HuH-7.5 (cell line): Measurements from ENCODE around the gene IL18RAP.

ENCODE experiments used
- DNase-seq: peaks from one replicate; pipeline ENCODE4 v3.0.0; 2011; ENCODE audit warnings: low spot score

Gene IL18RAP

GRCh38 chr2:102423368-102423767, 408 bp downstream of the IL18RAP start:
- no peak for DNase-seq

GRCh38 chr2:102424754-102425153, 1.8 kb downstream of the IL18RAP start:
- DNase-seq: no peak

- DNase-seq: no peak
Measured at GRCh38 chr2:102425441-102426132, 2.6 kb downstream of the IL18RAP start.

GRCh38 chr2:102427249-102427648, 4.3 kb downstream of the IL18RAP start:
- no peak for DNase-seq

GRCh38 chr2:102428573-102428972, 5.6 kb downstream of the IL18RAP start:
- DNase-seq: no peak

GRCh38 chr2:102432386-102432785, 9.4 kb downstream of the IL18RAP start:
- no peak for DNase-seq

GRCh38 chr2:102433973-102434654, 11.2 kb downstream of the IL18RAP start:
- DNase-seq: no peak

- DNase-seq: no peak
Measured at GRCh38 chr2:102434655-102435381, 11.9 kb downstream of the IL18RAP start.

- DNase-seq: no peak
Measured at GRCh38 chr2:102435741-102436140, 12.8 kb downstream of the IL18RAP start.

GRCh38 chr2:102436323-102436722, 13.4 kb downstream of the IL18RAP start:
- DNase-seq: no peak

- no peak for DNase-seq
Measured at GRCh38 chr2:102437122-102437521, 14.2 kb downstream of the IL18RAP start.

- DNase-seq: no peak
Measured at GRCh38 chr2:102438111-102438510, 15.2 kb downstream of the IL18RAP start.

GRCh38 chr2:102438578-102438977, 15.6 kb downstream of the IL18RAP start:
- DNase-seq: no peak

- no peak for DNase-seq
Measured at GRCh38 chr2:102439065-102439695, 16.2 kb downstream of the IL18RAP start.

- DNase-seq: no peak
Measured at GRCh38 chr2:102442967-102443828, 20.2 kb downstream of the IL18RAP start.

- no peak for DNase-seq
Measured at GRCh38 chr2:102444233-102444632, 21.3 kb downstream of the IL18RAP start.

- no peak for DNase-seq
Measured at GRCh38 chr2:102446936-102447335, 24.0 kb downstream of the IL18RAP start.

GRCh38 chr2:102449370-102449974, 26.5 kb downstream of the IL18RAP start:
- no peak for DNase-seq

GRCh38 chr2:102451968-102452367, 29.0 kb downstream of the IL18RAP start:
- DNase-seq: no peak

GRCh38 chr2:102453501-102453900, 30.5 kb downstream of the IL18RAP start:
- DNase-seq: no peak

GRCh38 chr2:102455061-102455670, 32.2 kb downstream of the IL18RAP start:
- DNase-seq: no peak
